Progenitor cell of endocrine pancreas (in vitro differentiated cells): ENCODE measurements around the gene GRM3. TPM values are rescaled to one million over a fixed set of nuclear protein-coding genes. Genes with fewer than 3 reads are reported as not detected.

Experiments used
- DNase-seq: peaks from one replicate; pipeline ENCODE4 v3.0.0; 2021; ENCODE audit warnings: low spot score; ENCODE audit not compliant: unreplicated experiment
- H3K27ac Mint-ChIP-seq: 2 replicates; pipeline ENCODE4 v1.8.0; 2021; ENCODE audit warnings: mild to moderate bottlenecking, moderate library complexity, mixed read lengths
- H3K27me3 Mint-ChIP-seq: 2 replicates; pipeline ENCODE4 v1.8.0; 2021; ENCODE audit warnings: mixed read lengths
- H3K36me3 Mint-ChIP-seq: 2 replicates; pipeline ENCODE4 v1.8.0; 2022; ENCODE audit warnings: mixed read lengths; ENCODE audit not compliant: insufficient read depth
- H3K4me1 Mint-ChIP-seq: 2 replicates; pipeline ENCODE4 v1.8.0; 2021; ENCODE audit warnings: low read depth, mixed read lengths
- H3K4me3 Mint-ChIP-seq: 2 replicates; pipeline ENCODE4 v1.8.0; 2021; ENCODE audit warnings: low read depth, mild to moderate bottlenecking, moderate library complexity, mixed read lengths
- H3K9me3 Mint-ChIP-seq: 2 replicates; pipeline ENCODE4 v1.8.0; 2021; ENCODE audit warnings: low read depth, mixed read lengths
- total RNA-seq: library from RNA; stranded (reverse); gene quantifications from 2 replicates; pipeline ENCODE4 v1.2.1, GENCODE V29; 2021
- TF ChIP-seq, protein P1 (sequence below): fragments of 200-600 bp; sonication (generic); IDR thresholded peaks from one replicate; pipeline ENCODE4 v1.5.0; 2021; ENCODE audit warnings: antibody characterized with exemption, mild to moderate bottlenecking; ENCODE audit not compliant: unreplicated experiment

GRM3 gene
- total RNA-seq, 1 donor from 2014 or later = 1.4 TPM

DNA sequence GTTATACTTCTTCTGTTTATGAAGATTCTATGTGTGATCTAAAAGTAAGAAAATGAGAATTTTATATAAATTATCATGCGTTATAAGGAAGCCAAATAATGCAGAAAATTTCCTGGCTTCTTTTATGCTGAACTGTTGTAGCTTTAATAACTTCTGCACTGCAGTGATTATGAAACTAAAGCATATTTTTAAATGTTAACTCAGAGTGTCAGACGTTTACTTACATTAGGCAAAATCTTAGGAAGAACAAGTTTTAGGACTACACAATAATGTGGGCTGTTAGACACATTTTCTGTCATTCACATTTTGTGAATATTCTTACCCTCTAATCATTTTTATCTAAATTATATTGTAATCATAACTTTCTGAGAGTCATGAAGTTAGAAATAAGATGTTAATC, 22.0 kb downstream of the GRM3 start:
- no peak for DNase-seq
- Mint-ChIP-seq H3K27ac (no peak overlapping the region), H3K9me3 (no peaks in the 10 kb centered on the region), H3K4me1 (peaks cover 11% of the 10 kb centered on the region), H3K4me3 (no peak overlapping the region), H3K36me3 (no peaks in the 10 kb centered on the region), H3K27me3 (peaks cover 14% of the 10 kb centered on the region)
- TF ChIP-seq, protein P1, sequence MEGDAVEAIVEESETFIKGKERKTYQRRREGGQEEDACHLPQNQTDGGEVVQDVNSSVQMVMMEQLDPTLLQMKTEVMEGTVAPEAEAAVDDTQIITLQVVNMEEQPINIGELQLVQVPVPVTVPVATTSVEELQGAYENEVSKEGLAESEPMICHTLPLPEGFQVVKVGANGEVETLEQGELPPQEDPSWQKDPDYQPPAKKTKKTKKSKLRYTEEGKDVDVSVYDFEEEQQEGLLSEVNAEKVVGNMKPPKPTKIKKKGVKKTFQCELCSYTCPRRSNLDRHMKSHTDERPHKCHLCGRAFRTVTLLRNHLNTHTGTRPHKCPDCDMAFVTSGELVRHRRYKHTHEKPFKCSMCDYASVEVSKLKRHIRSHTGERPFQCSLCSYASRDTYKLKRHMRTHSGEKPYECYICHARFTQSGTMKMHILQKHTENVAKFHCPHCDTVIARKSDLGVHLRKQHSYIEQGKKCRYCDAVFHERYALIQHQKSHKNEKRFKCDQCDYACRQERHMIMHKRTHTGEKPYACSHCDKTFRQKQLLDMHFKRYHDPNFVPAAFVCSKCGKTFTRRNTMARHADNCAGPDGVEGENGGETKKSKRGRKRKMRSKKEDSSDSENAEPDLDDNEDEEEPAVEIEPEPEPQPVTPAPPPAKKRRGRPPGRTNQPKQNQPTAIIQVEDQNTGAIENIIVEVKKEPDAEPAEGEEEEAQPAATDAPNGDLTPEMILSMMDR = no peak

DNA sequence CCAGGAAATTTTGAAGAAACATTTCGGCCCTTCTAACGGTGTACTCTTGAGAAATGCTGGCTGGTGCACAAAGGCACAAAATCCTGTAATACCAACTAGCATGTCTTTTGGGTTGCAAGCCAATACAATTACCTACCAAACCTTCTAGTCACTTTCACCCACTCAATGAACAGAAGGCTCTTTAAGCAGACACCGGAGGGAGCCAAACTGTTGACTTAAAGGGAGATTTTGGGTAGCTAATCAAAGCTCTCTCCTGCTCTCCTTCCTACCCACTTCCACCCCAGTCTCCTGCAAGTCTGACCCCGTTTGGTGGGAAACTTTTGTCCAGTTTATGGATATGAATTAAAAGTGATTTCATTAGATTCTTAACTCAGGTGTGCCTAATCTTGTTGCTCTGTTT, 24.0 kb downstream of the GRM3 start:
- H3K4me3 Mint-ChIP-seq = no peak overlapping the region
- no peak overlapping the region for H3K27ac Mint-ChIP-seq
- H3K36me3 Mint-ChIP-seq = no peaks in the 10 kb centered on the region
- H3K27me3 Mint-ChIP-seq = peaks cover 14% of the 10 kb centered on the region
- no peaks in the 10 kb centered on the region for H3K4me1 Mint-ChIP-seq
- no peak for DNase-seq
- H3K9me3 Mint-ChIP-seq = no peaks in the 10 kb centered on the region
- TF ChIP-seq, protein P1 = no peak

DNA sequence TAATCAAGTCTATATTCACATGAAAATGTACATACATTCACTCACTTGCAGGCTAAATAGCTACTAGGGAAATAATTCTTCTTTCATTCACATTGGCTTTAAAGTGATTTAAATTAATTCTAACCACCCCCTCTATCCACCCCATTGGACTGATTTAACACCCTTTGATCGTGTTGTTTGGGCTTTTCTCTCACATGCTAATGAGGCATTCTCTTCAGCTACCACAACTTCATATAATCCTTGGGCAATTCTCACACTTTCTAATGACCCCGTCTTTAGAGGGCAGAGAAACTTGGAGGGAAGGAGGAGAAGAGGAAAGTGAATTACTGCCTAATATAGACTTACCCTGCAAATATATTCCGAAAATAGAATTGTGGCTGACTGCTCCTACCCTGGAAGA, 24.6 kb downstream of the GRM3 start:
- Mint-ChIP-seq H3K4me3 (no peak overlapping the region), H3K9me3 (no peaks in the 10 kb centered on the region), H3K27me3 (peaks cover 14% of the 10 kb centered on the region), H3K4me1 (no peaks in the 10 kb centered on the region), H3K27ac (no peak overlapping the region), H3K36me3 (no peaks in the 10 kb centered on the region)
- no peak for DNase-seq
- TF ChIP-seq, protein P1 = no peak

DNA sequence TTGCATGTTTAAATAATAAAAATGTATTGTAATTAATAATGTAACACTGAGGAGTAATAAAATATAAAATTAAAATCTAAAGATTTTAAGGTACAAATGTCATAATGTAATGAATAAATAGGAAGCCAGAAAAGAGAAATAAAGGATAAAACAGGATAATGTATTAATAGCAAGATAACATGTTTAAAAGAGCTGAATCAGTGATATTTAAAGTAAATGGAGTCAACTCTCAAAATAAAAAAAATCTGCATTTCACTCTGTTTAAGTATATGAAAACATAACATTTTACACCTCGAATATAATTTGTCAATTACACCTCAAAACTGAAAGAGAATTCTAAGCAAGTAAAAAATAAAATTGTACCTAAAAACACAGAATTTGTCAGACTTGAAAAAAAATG, 44.1 kb downstream of the GRM3 start:
- Mint-ChIP-seq H3K27ac (no peak overlapping the region), H3K4me3 (no peak overlapping the region), H3K9me3 (no peaks in the 10 kb centered on the region), H3K27me3 (peaks cover 5% of the 10 kb centered on the region), H3K36me3 (no peaks in the 10 kb centered on the region), H3K4me1 (no peaks in the 10 kb centered on the region)
- DNase-seq = no peak
- TF ChIP-seq, protein P1 = no peak

DNA sequence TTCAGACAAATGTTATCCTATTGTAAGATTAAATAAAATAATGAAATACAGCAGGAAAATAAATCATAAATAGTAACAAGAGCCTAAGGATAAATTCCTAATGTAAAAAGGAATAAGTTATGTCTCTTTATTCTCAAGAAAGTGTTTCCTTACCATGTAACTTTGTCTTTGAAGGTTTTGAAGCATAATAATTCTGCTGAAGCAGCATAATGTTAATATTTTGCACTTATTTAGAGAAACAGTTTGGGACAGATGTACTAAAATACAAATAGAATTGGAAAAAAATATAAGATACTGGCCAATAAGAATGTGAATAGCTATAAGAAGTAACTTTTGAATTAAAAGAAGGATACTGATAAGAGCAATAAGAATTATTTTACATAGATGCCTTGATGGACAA, 45.7 kb downstream of the GRM3 start:
- no peak overlapping the region for H3K27ac Mint-ChIP-seq
- no peaks in the 10 kb centered on the region for H3K4me1 Mint-ChIP-seq
- H3K36me3 Mint-ChIP-seq = no peaks in the 10 kb centered on the region
- no peaks in the 10 kb centered on the region for H3K27me3 Mint-ChIP-seq
- TF ChIP-seq, protein P1 = no peak
- H3K9me3 Mint-ChIP-seq = no peaks in the 10 kb centered on the region
- no peak for DNase-seq
- H3K4me3 Mint-ChIP-seq = no peak overlapping the region
